Smooth muscle cell (in vitro differentiated cells): Measurements from ENCODE around the gene EIF4G3. TPM values are rescaled to one million over a fixed set of nuclear protein-coding genes. Genes with fewer than 3 reads are reported as not detected.

ENCODE experiments used
- DNase-seq: peaks from one replicate; lab custom pipeline; 2025; ENCODE audit not compliant: unreplicated experiment; lab: John Stamatoyannopoulos, UW
- H2AFZ ChIP-seq: fragments of 200-600 bp; sonication (generic); 2 replicates; pipeline ENCODE4 v1.6.0; 2016; ENCODE audit warnings: antibody characterized with exemption, low read depth, mild to moderate bottlenecking
- H3F3A ChIP-seq: fragments of 200-600 bp; sonication (generic); 2 replicates; pipeline ENCODE4 v1.6.0; 2017; ENCODE audit warnings: antibody characterized with exemption, low read depth
- H3K27ac ChIP-seq: fragments of 200-600 bp; sonication (generic); 2 replicates; pipeline ENCODE4 v1.5.1; 2016; ENCODE audit warnings: low read depth, mild to moderate bottlenecking
- H3K27me3 ChIP-seq: fragments of 200-600 bp; sonication (generic); 2 replicates; pipeline ENCODE4 v1.6.1; 2016; ENCODE audit warnings: low read depth, mild to moderate bottlenecking
- H3K36me3 ChIP-seq: fragments of 200-600 bp; sonication (generic); 2 replicates; pipeline ENCODE4 v1.5.1; 2016; ENCODE audit warnings: low read depth
- H3K4me1 ChIP-seq: fragments of 200-600 bp; sonication (generic); 2 replicates; pipeline ENCODE4 v1.5.1; 2016; ENCODE audit warnings: low read depth
- H3K4me2 ChIP-seq: fragments of 200-600 bp; sonication (generic); 2 replicates; pipeline ENCODE4 v1.6.0; 2016; ENCODE audit warnings: mild to moderate bottlenecking
- H3K4me3 ChIP-seq: fragments of 200-600 bp; sonication (generic); 2 replicates; pipeline ENCODE4 v1.5.1; 2016; ENCODE audit warnings: mild to moderate bottlenecking
- H3K79me2 ChIP-seq: fragments of 200-600 bp; sonication (generic); 2 replicates; pipeline ENCODE4 v1.6.0; 2016; ENCODE audit warnings: low read depth, mild to moderate bottlenecking
- H3K9ac ChIP-seq: fragments of 200-600 bp; sonication (generic); 2 replicates; pipeline ENCODE4 v1.6.0; 2016; ENCODE audit warnings: low read depth
- H3K9me3 ChIP-seq: fragments of 200-600 bp; sonication (generic); replicated peaks from 2 replicates; pipeline ENCODE4 v1.5.1; 2016; ENCODE audit warnings: low read depth
- H4K20me1 ChIP-seq: fragments of 200-600 bp; sonication (generic); 2 replicates; pipeline ENCODE4 v1.6.0; 2016; ENCODE audit warnings: low read depth
- CTCF ChIP-seq: fragments of 200-600 bp; sonication (generic); IDR thresholded peaks from 2 replicates; pipeline ENCODE4 v1.5.1; 2017; ENCODE audit warnings: borderline replicate concordance, mild to moderate bottlenecking, antibody characterized with exemption; ENCODE audit not compliant: insufficient read depth, poor library complexity, severe bottlenecking
- WGBS: methylation state at CpG from one replicate; pipeline ENCODE4 v1.1.7; 2016; ENCODE audit warnings: low lambda C conversion rate; 5-methylcytosine and 5-hydroxymethylcytosine counted together
- polyA plus RNA-seq: library from polyadenylated mRNA; unstranded; fragments of >200 nt; fragmentation: Nextera tagmentation; extraction: Ambion mirVana; gene quantifications from 2 replicates; pipeline ENCODE4 v1.2.1, GENCODE V29; 2016
- total RNA-seq: library from RNA; depleted of rRNA; stranded (reverse); fragments of >200 nt; gene quantifications from 2 replicates; pipeline ENCODE4 v1.2.3, GENCODE V29; 2014

The EIF4G3 gene
- total and polyA plus RNA-seq, 2 experiments from 2014 or later = 31.5 to 49.5 TPM

GRCh38 chr1:20823845-20824244, 352.9 kb downstream of the EIF4G3 start:
- H3K9ac ChIP-seq = no peak overlapping the region
- peaks cover 27% of the 10 kb centered on the region for H3K36me3 ChIP-seq
- no peak overlapping the region for H3K27ac ChIP-seq

GRCh38 chr1:20821466-20821865, 355.2 kb downstream of the EIF4G3 start:
- H3K9me3 ChIP-seq = no peaks in the 10 kb centered on the region
- no peak overlapping the region for H3K4me3 ChIP-seq
- H3K27me3 ChIP-seq = no peaks in the 10 kb centered on the region
- no peaks in the 10 kb centered on the region for H3K4me1 ChIP-seq
- WGBS = 50% methylated on average over 2 of the region's 2 CpGs
- no peak overlapping the region for H3K4me2 ChIP-seq
- no peaks in the 10 kb centered on the region for H4K20me1 ChIP-seq
- no peaks in the 10 kb centered on the region for H3K79me2 ChIP-seq
- H2AFZ ChIP-seq = no peak overlapping the region
- DNase-seq = no peak
- TF ChIP-seq CTCF = no peak
- H3K36me3 ChIP-seq = peaks cover 19% of the 10 kb centered on the region
- no peak overlapping the region for H3K9ac ChIP-seq
- H3K27ac ChIP-seq = no peak overlapping the region
- H3F3A ChIP-seq = no peaks in the 10 kb centered on the region

More at GRCh38 chr1:20823845-20824244, 352.9 kb downstream of the EIF4G3 start:
- Histone ChIP-seq H3K4me3 (no peak overlapping the region), H3K27me3 (no peaks in the 10 kb centered on the region), H3K9me3 (no peaks in the 10 kb centered on the region), H4K20me1 (no peaks in the 10 kb centered on the region), H2AFZ (no peak overlapping the region), H3F3A (no peaks in the 10 kb centered on the region), H3K4me2 (no peak overlapping the region), H3K4me1 (no peaks in the 10 kb centered on the region), H3K79me2 (no peaks in the 10 kb centered on the region)
- DNase-seq = no peak
- no peak for TF ChIP-seq CTCF

- H3K27me3 ChIP-seq = no peaks in the 10 kb centered on the region
- WGBS = 84% methylated on average over 5 of the region's 5 CpGs
- H4K20me1 ChIP-seq = no peaks in the 10 kb centered on the region
- H3K4me3 ChIP-seq = no peak overlapping the region
- peaks cover 14% of the 10 kb centered on the region for H3K36me3 ChIP-seq
- H3K27ac ChIP-seq = no peak overlapping the region
- no peaks in the 10 kb centered on the region for H3K79me2 ChIP-seq
- no peak for TF ChIP-seq CTCF
- no peak overlapping the region for H3K9ac ChIP-seq
- H2AFZ ChIP-seq = no peak overlapping the region
- H3F3A ChIP-seq = no peaks in the 10 kb centered on the region
- no peak for DNase-seq
- H3K4me1 ChIP-seq = no peaks in the 10 kb centered on the region
- no peaks in the 10 kb centered on the region for H3K9me3 ChIP-seq
- H3K4me2 ChIP-seq = no peak overlapping the region
These were observed 356.9 kb downstream of the EIF4G3 start for GRCh38 chr1:20819818-20820217.

- no peaks in the 10 kb centered on the region for H4K20me1 ChIP-seq
- no peak for TF ChIP-seq CTCF
- no peak for DNase-seq
- WGBS = no CpG with 5 or more reads among the region's 4 CpGs
- no peak overlapping the region for H3K4me3 ChIP-seq
- H3K79me2 ChIP-seq = no peaks in the 10 kb centered on the region
- H2AFZ ChIP-seq = no peak overlapping the region
- H3K9ac ChIP-seq = no peak overlapping the region
- no peaks in the 10 kb centered on the region for H3F3A ChIP-seq
- no peak overlapping the region for H3K4me2 ChIP-seq
- H3K27me3 ChIP-seq = no peaks in the 10 kb centered on the region
- no peak overlapping the region for H3K27ac ChIP-seq
- H3K36me3 ChIP-seq = no peaks in the 10 kb centered on the region
- H3K9me3 ChIP-seq = no peaks in the 10 kb centered on the region
- no peaks in the 10 kb centered on the region for H3K4me1 ChIP-seq
These were observed 362.2 kb downstream of the EIF4G3 start for GRCh38 chr1:20814534-20814871.
